Measurements from ENCODE around the gene CTRL. TPM values are rescaled to one million over a fixed set of nuclear protein-coding genes. Genes with fewer than 3 reads are reported as not detected.

Gene CTRL
- total RNA-seq, 2 experiments from 2014 or later = 4.0 to 5.9 TPM

- TF ChIP-seq CTCF (conservative IDR thresholded peaks at IDR 0.05; ENCODE audit: low read length) = no peak
- TF ChIP-seq EZH2phosphoT487 (IDR thresholded peaks at IDR 0.05; ENCODE audit: borderline replicate concordance, low read depth, low read length) = no peak
- H3K4me1 ChIP-seq (ENCODE audit: insufficient read depth, low read length, poor library complexity, severe bottlenecking) = peaks cover 5% of the 10 kb centered on the region
- POLR2A ChIA-PET = interaction anchor here (0.6 kb wide), 1 partner anchor 783 kb away, joined by 3 read pairs; no protein-coding TSS in a partner anchor
- H3K9me3 ChIP-seq (ENCODE audit: low read length) = no peaks in the 10 kb centered on the region
- CTCF ChIA-PET (ENCODE audit: unreplicated experiment) = no interaction called here
- H2AFZ ChIP-seq (ENCODE audit: low read length) = no peak overlapping the region
- BruUV-seq (replicated peaks) = no TSS peak
- no peak overlapping the region for H3K4me3 ChIP-seq (ENCODE audit: low read depth, low read length, poor library complexity, severe bottlenecking)
- no peak overlapping the region for H3K27ac ChIP-seq (ENCODE audit: low read depth, low read length, poor library complexity, severe bottlenecking)
- intact Hi-C loops (cut with micrococcal nuclease; ENCODE audit: unreplicated experiment) = no loop called here
- no peaks in the 10 kb centered on the region for H3K79me2 ChIP-seq (ENCODE audit: insufficient read depth, low read depth, low read length)
- no peaks in the 10 kb centered on the region for H3K9me2 ChIP-seq (ENCODE audit: insufficient read depth, low read length)
- peaks cover 12% of the 10 kb centered on the region; the same call in 1 of the 2 replicates for H3K36me3 ChIP-seq (ENCODE audit: insufficient read depth, low read length)
- no peaks in the 10 kb centered on the region for H4K20me1 ChIP-seq (ENCODE audit: insufficient read depth, low read length)
- DNase-seq (ENCODE audit: low spot score) = no peak
- no peak overlapping the region for H3K4me2 ChIP-seq (ENCODE audit: low read length)
Measured at GRCh38 chr16:67907397-67908180, 24.1 kb downstream of the CTRL start.

- no peak for DNase-seq (ENCODE audit: low spot score)
- Histone ChIP-seq H3K4me1 (ENCODE audit: insufficient read depth, low read length, poor library complexity, severe bottlenecking) (no peaks in the 10 kb centered on the region), H2AFZ (ENCODE audit: low read length) (no peak overlapping the region), H3K9me2 (ENCODE audit: insufficient read depth, low read length) (no peaks in the 10 kb centered on the region), H3K4me3 (ENCODE audit: low read depth, low read length, poor library complexity, severe bottlenecking) (no peak overlapping the region), H3K9me3 (ENCODE audit: low read length) (no peaks in the 10 kb centered on the region), H3K4me2 (ENCODE audit: low read length) (no peak overlapping the region), H3K27ac (ENCODE audit: low read depth, low read length, poor library complexity, severe bottlenecking) (no peak overlapping the region), H4K20me1 (ENCODE audit: insufficient read depth, low read length) (no peaks in the 10 kb centered on the region), H3K79me2 (ENCODE audit: insufficient read depth, low read depth, low read length) (no peaks in the 10 kb centered on the region), H3K36me3 (ENCODE audit: insufficient read depth, low read length) (no peaks in the 10 kb centered on the region)
- intact Hi-C loops (cut with micrococcal nuclease; ENCODE audit: unreplicated experiment) = no loop called here
- no TSS peak for BruUV-seq (replicated peaks)
- TF ChIP-seq EZH2phosphoT487 (IDR thresholded peaks at IDR 0.05; ENCODE audit: borderline replicate concordance, low read depth, low read length) (no peak), CTCF (conservative IDR thresholded peaks at IDR 0.05; ENCODE audit: low read length) (no peak)
- POLR2A ChIA-PET = no interaction called here
- CTCF ChIA-PET (ENCODE audit: unreplicated experiment) = no interaction called here
Measured at GRCh38 chr16:67902831-67903230, 28.8 kb downstream of the CTRL start.

- CTCF ChIA-PET (ENCODE audit: unreplicated experiment) = no interaction called here
Measured at GRCh38 chr16:67901734-67902133, 29.9 kb downstream of the CTRL start.

More at GRCh38 chr16:67901734-67902133, 29.9 kb downstream of the CTRL start:
- Histone ChIP-seq H3K27ac (ENCODE audit: low read depth, low read length, poor library complexity, severe bottlenecking) (no peak overlapping the region), H3K4me3 (ENCODE audit: low read depth, low read length, poor library complexity, severe bottlenecking) (no peak overlapping the region), H3K4me2 (ENCODE audit: low read length) (no peak overlapping the region), H3K4me1 (ENCODE audit: insufficient read depth, low read length, poor library complexity, severe bottlenecking) (no peaks in the 10 kb centered on the region), H3K9me2 (ENCODE audit: insufficient read depth, low read length) (no peaks in the 10 kb centered on the region), H3K79me2 (ENCODE audit: insufficient read depth, low read depth, low read length) (no peaks in the 10 kb centered on the region), H3K36me3 (ENCODE audit: insufficient read depth, low read length) (no peaks in the 10 kb centered on the region), H4K20me1 (ENCODE audit: insufficient read depth, low read length) (no peaks in the 10 kb centered on the region), H3K9me3 (ENCODE audit: low read length) (no peaks in the 10 kb centered on the region), H2AFZ (ENCODE audit: low read length) (no peak overlapping the region)
- DNase-seq (ENCODE audit: low spot score) = no peak
- TF ChIP-seq CTCF (conservative IDR thresholded peaks at IDR 0.05; ENCODE audit: low read length) (no peak), EZH2phosphoT487 (IDR thresholded peaks at IDR 0.05; ENCODE audit: borderline replicate concordance, low read depth, low read length) (no peak)
- POLR2A ChIA-PET = no interaction called here
- BruUV-seq (replicated peaks) = no TSS peak
- intact Hi-C loops (cut with micrococcal nuclease; ENCODE audit: unreplicated experiment) = no loop called here
